Measurements from ENCODE around the gene EVPL. TPM values are rescaled to one million over a fixed set of nuclear protein-coding genes. Genes with fewer than 3 reads are reported as not detected.

Gene EVPL
- total and polyA plus RNA-seq, 2 donors from 2014 or later: 11.1 to 23.5 TPM

DNA sequence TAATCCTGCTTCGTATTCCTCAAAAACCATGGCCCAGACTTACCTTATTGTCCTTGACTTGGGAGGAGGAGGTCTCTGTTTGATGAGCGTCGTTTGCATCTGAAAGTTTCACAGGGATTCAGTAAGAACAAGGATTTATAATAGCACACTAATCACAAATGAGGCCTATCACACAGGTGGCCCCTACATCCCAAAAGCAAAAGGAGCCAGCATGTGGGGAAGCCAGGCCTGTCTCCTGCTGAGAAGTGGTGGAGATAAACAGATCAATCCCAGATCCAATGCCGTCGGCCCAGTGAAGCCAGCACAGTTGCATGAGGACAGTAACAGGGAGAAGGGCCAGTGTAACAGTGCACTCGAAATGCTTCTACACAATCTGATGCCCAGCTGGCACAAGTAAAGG, 13.3 kb upstream of the EVPL start:
- Histone ChIP-seq H3K9me3 (ENCODE audit: control insufficient read depth in 2 of 3, insufficient read depth in 1 of 3, low read length in 3 of 3) (no peaks in the 10 kb centered on the region), H3K4me3 (ENCODE audit: low read length in 3 of 3) (no peak overlapping the region), H3K4me1 (ENCODE audit: control insufficient read depth in 2 of 3, insufficient read depth in 2 of 3, low read depth in 1 of 3, low read length in 3 of 3) (peaks cover 0 to 7% (median 0%) of the 10 kb centered on the region in 3 donors), H3K9ac (ENCODE audit: low read length in 3 of 3) (no peak overlapping the region), H3K27me3 (ENCODE audit: control insufficient read depth, insufficient read depth, low read length) (no peaks in the 10 kb centered on the region), H3K27ac (ENCODE audit: low read depth in 2 of 2, low read length in 2 of 2) (no peak overlapping the region), H3K36me3 (ENCODE audit: control insufficient read depth in 2 of 3, insufficient read depth in 3 of 3, low read length in 3 of 3) (peaks cover 17 to 53% (median 48%) of the 10 kb centered on the region in 3 donors)
- DNase-seq (peak in 1 of 5 donors; percentile 9), FAIRE-seq (no peak)
- intact Hi-C loops (cut with DNase I): no loop called here
- TF ChIP-seq, protein P1, sequence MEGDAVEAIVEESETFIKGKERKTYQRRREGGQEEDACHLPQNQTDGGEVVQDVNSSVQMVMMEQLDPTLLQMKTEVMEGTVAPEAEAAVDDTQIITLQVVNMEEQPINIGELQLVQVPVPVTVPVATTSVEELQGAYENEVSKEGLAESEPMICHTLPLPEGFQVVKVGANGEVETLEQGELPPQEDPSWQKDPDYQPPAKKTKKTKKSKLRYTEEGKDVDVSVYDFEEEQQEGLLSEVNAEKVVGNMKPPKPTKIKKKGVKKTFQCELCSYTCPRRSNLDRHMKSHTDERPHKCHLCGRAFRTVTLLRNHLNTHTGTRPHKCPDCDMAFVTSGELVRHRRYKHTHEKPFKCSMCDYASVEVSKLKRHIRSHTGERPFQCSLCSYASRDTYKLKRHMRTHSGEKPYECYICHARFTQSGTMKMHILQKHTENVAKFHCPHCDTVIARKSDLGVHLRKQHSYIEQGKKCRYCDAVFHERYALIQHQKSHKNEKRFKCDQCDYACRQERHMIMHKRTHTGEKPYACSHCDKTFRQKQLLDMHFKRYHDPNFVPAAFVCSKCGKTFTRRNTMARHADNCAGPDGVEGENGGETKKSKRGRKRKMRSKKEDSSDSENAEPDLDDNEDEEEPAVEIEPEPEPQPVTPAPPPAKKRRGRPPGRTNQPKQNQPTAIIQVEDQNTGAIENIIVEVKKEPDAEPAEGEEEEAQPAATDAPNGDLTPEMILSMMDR (IDR thresholded peaks at IDR 0.05; ENCODE audit: borderline replicate concordance, extremely low read depth, insufficient read depth): no peak

DNA sequence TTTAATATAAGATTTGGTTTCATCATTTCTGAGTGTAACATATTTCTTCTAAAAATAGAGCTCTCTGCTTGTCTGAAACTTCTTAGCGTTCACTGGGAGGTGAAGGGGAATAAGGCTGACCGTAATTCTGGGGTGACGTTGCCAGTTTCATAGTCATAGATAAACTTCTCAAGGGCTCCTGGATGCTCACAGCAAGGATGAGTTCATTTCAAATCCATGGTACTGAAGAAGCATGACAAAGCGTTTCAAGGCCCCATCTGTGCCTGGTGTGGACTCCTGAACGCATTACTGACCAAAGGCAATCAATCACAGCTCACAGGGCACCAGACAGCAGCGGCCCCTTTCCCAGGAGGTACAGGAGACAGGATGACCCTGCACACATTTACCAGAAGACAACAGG, 12.0 kb upstream of the EVPL start:
- no peak overlapping the region for H3K27ac ChIP-seq (ENCODE audit: low read depth in 2 of 2, low read length in 2 of 2)

DNA sequence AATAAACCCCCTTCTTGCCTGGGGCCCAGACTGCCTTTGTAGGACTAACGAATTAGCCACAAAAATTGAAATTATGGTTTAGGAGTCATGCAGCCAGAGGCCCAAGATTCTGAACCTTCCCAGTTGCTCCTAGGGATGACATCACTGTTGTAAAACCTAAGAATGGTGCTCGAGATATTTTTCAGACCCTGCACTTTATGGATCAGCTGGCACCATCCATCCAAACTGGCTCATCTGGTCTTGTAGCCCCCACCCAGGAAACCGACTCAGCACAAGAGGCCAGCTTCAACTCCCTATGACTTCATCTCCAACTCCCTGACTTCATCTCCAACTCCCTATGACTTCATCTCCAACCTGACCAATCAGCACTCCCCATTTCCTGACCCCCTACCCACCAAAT, 10.9 kb upstream of the EVPL start:
- no peak overlapping the region for H3K4me3 ChIP-seq (ENCODE audit: low read length in 3 of 3)
- H3K27me3 ChIP-seq (ENCODE audit: control insufficient read depth, insufficient read depth, low read length): no peaks in the 10 kb centered on the region
- H3K4me1 ChIP-seq (ENCODE audit: control insufficient read depth in 2 of 3, insufficient read depth in 2 of 3, low read depth in 1 of 3, low read length in 3 of 3): peaks cover 0 to 7% (median 0%) of the 10 kb centered on the region in 3 donors
- no peak overlapping the region for H3K9ac ChIP-seq (ENCODE audit: low read length in 3 of 3)
- peaks cover 10 to 31% (median 27%) of the 10 kb centered on the region in 3 donors for H3K36me3 ChIP-seq (ENCODE audit: control insufficient read depth in 2 of 3, insufficient read depth in 3 of 3, low read length in 3 of 3)
- TF ChIP-seq, protein P1 (IDR thresholded peaks at IDR 0.05; ENCODE audit: borderline replicate concordance, extremely low read depth, insufficient read depth): no peak
- DNase-seq (peak in 1 of 5 donors; percentile 4), FAIRE-seq (no peak)
- intact Hi-C loops (cut with DNase I): no loop called here
- H3K9me3 ChIP-seq (ENCODE audit: control insufficient read depth in 2 of 3, insufficient read depth in 1 of 3, low read length in 3 of 3): no peaks in the 10 kb centered on the region
- H3K27ac ChIP-seq (ENCODE audit: low read depth in 2 of 2, low read length in 2 of 2): no peak overlapping the region

More for the DNA sequence above, 12.0 kb upstream of the EVPL start:
- FAIRE-seq (no peak), DNase-seq (peak in 1 of 5 donors; percentile 9)
- Histone ChIP-seq H3K36me3 (ENCODE audit: control insufficient read depth in 2 of 3, insufficient read depth in 3 of 3, low read length in 3 of 3) (peaks cover 15 to 41% (median 37%) of the 10 kb centered on the region in 3 donors), H3K4me1 (ENCODE audit: control insufficient read depth in 2 of 3, insufficient read depth in 2 of 3, low read depth in 1 of 3, low read length in 3 of 3) (peaks cover 0 to 7% (median 0%) of the 10 kb centered on the region in 3 donors), H3K9ac (ENCODE audit: low read length in 3 of 3) (no peak overlapping the region), H3K4me3 (ENCODE audit: low read length in 3 of 3) (no peak overlapping the region), H3K27me3 (ENCODE audit: control insufficient read depth, insufficient read depth, low read length) (no peaks in the 10 kb centered on the region), H3K9me3 (ENCODE audit: control insufficient read depth in 2 of 3, insufficient read depth in 1 of 3, low read length in 3 of 3) (no peaks in the 10 kb centered on the region)
- TF ChIP-seq, protein P1 (IDR thresholded peaks at IDR 0.05; ENCODE audit: borderline replicate concordance, extremely low read depth, insufficient read depth): no peak
- intact Hi-C loops (cut with DNase I): no loop called here
